PC-3 (cell line): ENCODE measurements around the gene P2RY11.

Source experiments
- CTCF ChIP-seq: fragments of 300-600 bp; sonication (generic); conservative IDR thresholded peaks from 2 replicates; pipeline ENCODE4 v1.5.1; 2017; ENCODE audit warnings: antibody characterized with exemption, low read depth, mild to moderate bottlenecking, low read length
- EZH2 ChIP-seq: fragments of 300-600 bp; sonication (generic); IDR thresholded peaks from one replicate; pipeline ENCODE4 v1.6.1; 2017; ENCODE audit warnings: antibody characterized with exemption, mild to moderate bottlenecking, low read length; ENCODE audit not compliant: unreplicated experiment

DNA sequence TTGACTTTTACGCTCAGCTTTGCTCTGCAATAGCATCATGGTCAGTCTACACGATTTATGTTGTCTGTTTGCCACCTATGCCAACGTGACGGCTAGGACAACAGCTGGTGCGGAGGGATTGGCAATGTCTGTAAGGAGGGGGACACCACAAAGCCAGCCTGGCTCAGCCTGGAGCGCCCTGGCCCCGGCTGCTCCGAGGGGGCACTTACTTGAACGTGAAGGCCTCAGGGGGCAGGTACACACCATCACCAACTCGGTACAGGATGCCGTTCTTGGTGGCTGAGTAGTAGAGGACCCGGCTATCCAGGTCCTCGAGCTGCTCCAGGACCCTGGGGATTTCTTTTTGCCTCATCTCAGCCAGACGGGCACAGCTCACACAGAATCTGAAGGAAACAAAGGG lies 34.6 kb downstream of the P2RY11 start:
- TF ChIP-seq CTCF (no peak), EZH2 (no peak)
